ENCODE measurements around the gene PPIG.

DNA sequence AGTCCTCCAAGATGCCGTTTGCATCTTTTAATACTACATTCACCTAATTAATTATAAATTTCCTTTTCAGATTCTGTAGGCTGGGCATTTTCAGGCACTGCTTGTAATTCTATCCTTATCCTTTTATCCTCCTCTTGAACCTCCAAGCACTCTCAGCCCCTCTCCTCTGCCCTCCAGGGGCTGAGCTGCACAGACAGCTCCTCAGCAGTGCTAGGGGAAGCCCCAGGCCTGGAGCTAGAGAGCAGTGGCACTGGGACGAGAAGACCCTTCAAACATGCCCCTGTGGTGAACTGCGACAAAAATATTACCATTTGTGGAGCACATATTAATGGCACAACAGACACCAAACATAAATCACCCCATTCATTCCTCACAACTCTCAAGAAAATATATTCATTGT, 77.1 kb downstream of the PPIG start:
- no peak for TF ChIP-seq POLR2A (IDR thresholded peaks at IDR 0.05)
- TF ChIP-seq, protein P1, sequence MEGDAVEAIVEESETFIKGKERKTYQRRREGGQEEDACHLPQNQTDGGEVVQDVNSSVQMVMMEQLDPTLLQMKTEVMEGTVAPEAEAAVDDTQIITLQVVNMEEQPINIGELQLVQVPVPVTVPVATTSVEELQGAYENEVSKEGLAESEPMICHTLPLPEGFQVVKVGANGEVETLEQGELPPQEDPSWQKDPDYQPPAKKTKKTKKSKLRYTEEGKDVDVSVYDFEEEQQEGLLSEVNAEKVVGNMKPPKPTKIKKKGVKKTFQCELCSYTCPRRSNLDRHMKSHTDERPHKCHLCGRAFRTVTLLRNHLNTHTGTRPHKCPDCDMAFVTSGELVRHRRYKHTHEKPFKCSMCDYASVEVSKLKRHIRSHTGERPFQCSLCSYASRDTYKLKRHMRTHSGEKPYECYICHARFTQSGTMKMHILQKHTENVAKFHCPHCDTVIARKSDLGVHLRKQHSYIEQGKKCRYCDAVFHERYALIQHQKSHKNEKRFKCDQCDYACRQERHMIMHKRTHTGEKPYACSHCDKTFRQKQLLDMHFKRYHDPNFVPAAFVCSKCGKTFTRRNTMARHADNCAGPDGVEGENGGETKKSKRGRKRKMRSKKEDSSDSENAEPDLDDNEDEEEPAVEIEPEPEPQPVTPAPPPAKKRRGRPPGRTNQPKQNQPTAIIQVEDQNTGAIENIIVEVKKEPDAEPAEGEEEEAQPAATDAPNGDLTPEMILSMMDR (IDR thresholded peaks at IDR 0.05), result no peak

Measured in adrenal gland (tissue), 5 donors.